MCF 10A (cell line): ENCODE measurements around the gene OBSCN. TPM values are rescaled to one million over a fixed set of nuclear protein-coding genes. Genes with fewer than 3 reads are reported as not detected.

Experiments used
- BruUV-seq: library from RNA; stranded (reverse); fragments of 400-500 nt; replicated peaks from 2 replicates; lab custom pipeline; 2021; lab: Mats Ljungman, UMichigan
- CTCF ChIA-PET: fragments of 300-600 bp; sonication (Branson Sonifier 250); formaldehyde crosslinking; extraction: SDS; loops from one replicate; lab custom pipeline; 2021; ENCODE audit warnings: antibody characterized with exemption, inconsistent platforms; lab: Yijun Ruan, JAX
- POLR2A ChIA-PET: fragments of 300-600, 350-650 bp; sonication (Branson Sonifier 250); formaldehyde crosslinking; extraction: SDS; loops from one replicate; lab custom pipeline; 2020; ENCODE audit warnings: antibody characterized with exemption, inconsistent platforms; lab: Yijun Ruan, JAX
- DNase-seq: peaks from one replicate; pipeline ENCODE4 v3.0.0-alpha.2; 2018; ENCODE audit not compliant: unreplicated experiment
- H3K27ac Mint-ChIP-seq: one replicate; pipeline ENCODE4 v1.8.0; 2022; ENCODE audit warnings: mild to moderate bottlenecking, low read depth, mixed read lengths; ENCODE audit not compliant: unreplicated experiment
- H3K27me3 Mint-ChIP-seq: one replicate; pipeline ENCODE4 v1.8.0; 2022; ENCODE audit warnings: mixed read lengths; ENCODE audit not compliant: insufficient read depth, unreplicated experiment
- H3K36me3 Mint-ChIP-seq: one replicate; pipeline ENCODE4 v1.8.0; 2022; ENCODE audit warnings: mild to moderate bottlenecking, moderate library complexity, mixed read lengths; ENCODE audit not compliant: insufficient read depth, unreplicated experiment
- H3K4me1 Mint-ChIP-seq: one replicate; pipeline ENCODE4 v1.8.0; 2022; ENCODE audit warnings: mixed read lengths; ENCODE audit not compliant: insufficient read depth, unreplicated experiment
- H3K4me3 Mint-ChIP-seq: one replicate; pipeline ENCODE4 v1.8.0; 2022; ENCODE audit warnings: mild to moderate bottlenecking, moderate library complexity, mixed read lengths; ENCODE audit not compliant: unreplicated experiment
- H3K9me3 Mint-ChIP-seq: one replicate; pipeline ENCODE4 v1.8.0; 2022; ENCODE audit warnings: mixed read lengths; ENCODE audit not compliant: unreplicated experiment
- CTCF ChIP-seq: fragments of 200-600 bp; IDR thresholded peaks from one replicate; pipeline ENCODE4 v1.8.0; 2022; ENCODE audit warnings: antibody characterized with exemption, mild to moderate bottlenecking; ENCODE audit not compliant: unreplicated experiment
- intact Hi-C: fragments of 100-400 bp; cut with micrococcal nuclease; formaldehyde crosslinking; loops from 2 replicates; pipeline ENCODE4 v1.14.1; 2022
- total RNA-seq: library from RNA; stranded (reverse); gene quantifications from 2 replicates; pipeline ENCODE4 v1.2.3, GENCODE V29; 2022

The OBSCN gene
- total RNA-seq, 1 experiment from 2014 or later: 22.6 TPM

- BruUV-seq: no TSS peak
- POLR2A ChIA-PET: interaction anchor here (0.7 kb wide), 1 partner anchor 18 kb away, joined by 3 read pairs; no protein-coding TSS in a partner anchor
- CTCF ChIA-PET: no interaction called here
- intact Hi-C loops: no loop called here
- no peak for DNase-seq
- H3K27me3 Mint-ChIP-seq: no peaks in the 10 kb centered on the region
- H3K4me1 Mint-ChIP-seq: no peaks in the 10 kb centered on the region
- no peak for TF ChIP-seq CTCF
- no peaks in the 10 kb centered on the region for H3K36me3 Mint-ChIP-seq
- H3K9me3 Mint-ChIP-seq: peaks cover 10% of the 10 kb centered on the region
- no peak overlapping the region for H3K4me3 Mint-ChIP-seq
- no peak overlapping the region for H3K27ac Mint-ChIP-seq
These were observed 81.5 kb downstream of the OBSCN start for GRCh38 chr1:228289239-228289849.

- no TSS peak for BruUV-seq
These were observed 82.4 kb downstream of the OBSCN start for GRCh38 chr1:228289996-228290881.

GRCh38 chr1:228291906-228292608 lies 84.2 kb downstream of the OBSCN start:
- peaks cover 14% of the 10 kb centered on the region for H3K9me3 Mint-ChIP-seq
- CTCF ChIA-PET: no interaction called here
- intact Hi-C loops: no loop called here
- H3K4me1 Mint-ChIP-seq: no peaks in the 10 kb centered on the region
- DNase-seq: no peak
- no peaks in the 10 kb centered on the region for H3K36me3 Mint-ChIP-seq
- POLR2A ChIA-PET: no interaction called here
- TF ChIP-seq CTCF: no peak
- no TSS peak for BruUV-seq
- H3K27ac Mint-ChIP-seq: no peak overlapping the region
- H3K27me3 Mint-ChIP-seq: no peaks in the 10 kb centered on the region
- H3K4me3 Mint-ChIP-seq: no peak overlapping the region

More at GRCh38 chr1:228289996-228290881, 82.4 kb downstream of the OBSCN start:
- Mint-ChIP-seq H3K27ac (no peak overlapping the region), H3K36me3 (no peaks in the 10 kb centered on the region), H3K4me3 (no peak overlapping the region), H3K9me3 (peaks cover 10% of the 10 kb centered on the region), H3K4me1 (no peaks in the 10 kb centered on the region), H3K27me3 (no peaks in the 10 kb centered on the region)
- no peak for DNase-seq
- ChIA-PET POLR2A (interaction anchor here (0.6 to 1.8 kb wide), 3 partner anchors 19 to 150 kb away, joined by 3 to 4 read pairs (median 4); no protein-coding TSS in a partner anchor), CTCF (no interaction called here)
- intact Hi-C loops: no loop called here
- TF ChIP-seq CTCF: no peak

GRCh38 chr1:228292609-228292911 lies 84.7 kb downstream of the OBSCN start:
- no peaks in the 10 kb centered on the region for H3K27me3 Mint-ChIP-seq
- no peak for TF ChIP-seq CTCF
- ChIA-PET POLR2A (no interaction called here), CTCF (no interaction called here)
- no peak overlapping the region for H3K27ac Mint-ChIP-seq
- DNase-seq: no peak
- no peaks in the 10 kb centered on the region for H3K36me3 Mint-ChIP-seq
- H3K4me3 Mint-ChIP-seq: no peak overlapping the region
- no peaks in the 10 kb centered on the region for H3K4me1 Mint-ChIP-seq
- BruUV-seq: no TSS peak
- peaks cover 19% of the 10 kb centered on the region for H3K9me3 Mint-ChIP-seq
- intact Hi-C loops: no loop called here
